Thyroid gland (tissue), 4 donors: ENCODE data around the gene BSX. TPM values are rescaled to one million over a fixed set of nuclear protein-coding genes. Genes with fewer than 3 reads are reported as not detected.

Experiments used
- DNase-seq, 2 donors: peaks; one replicate each; pipeline ENCODE4 v3.0.0-alpha.2; 2019
- H3K27ac ChIP-seq, 3 donors: fragments of 200-600 bp; sonication (generic); 1 replicate in 2 of 3; 2 replicates in 1 of 3; pipeline ENCODE4 v1.5.1; 2016 to 2019; ENCODE audit warnings: mild to moderate bottlenecking in 1 of 3, moderate library complexity in 1 of 3
- H3K27me3 ChIP-seq: fragments of 200-600 bp; sonication (generic); one replicate; pipeline ENCODE4 v1.5.1; 2019
- H3K36me3 ChIP-seq, 2 donors: fragments of 200-600 bp; sonication (generic); one replicate each; pipeline ENCODE4 v1.5.1; 2016 to 2019
- H3K4me1 ChIP-seq, 2 donors: fragments of 200-600 bp; sonication (generic); one replicate each; pipeline ENCODE4 v1.5.1; 2017 to 2019
- H3K4me3 ChIP-seq, 3 donors: fragments of 200-600 bp; sonication (generic); replicated peaks in 1 of 3; 1 replicate in 2 of 3; 2 replicates in 1 of 3; pipeline ENCODE4 v1.5.1; 2016; ENCODE audit warnings: mild to moderate bottlenecking in 1 of 3
- H3K9me3 ChIP-seq: fragments of 200-600 bp; sonication (generic); one replicate; pipeline ENCODE4 v1.5.1; 2017
- POLR2A ChIP-seq, 2 donors: fragments of 450-650 bp; IDR thresholded peaks; one replicate each; pipeline ENCODE4 v1.6.1; 2017; ENCODE audit warnings: antibody characterized with exemption in 2 of 2, mild to moderate bottlenecking in 2 of 2, moderate library complexity in 1 of 2
- WGBS, 2 donors: methylation state at CpG; one replicate each; pipeline ENCODE4 v1.1.5; 2017; 5-methylcytosine and 5-hydroxymethylcytosine counted together
- intact Hi-C: fragments of 100-400 bp; cut with DNase I; formaldehyde crosslinking; loops from one replicate; pipeline ENCODE4 v1.15.1; 2023
- total RNA-seq, 4 donors: library from RNA; depleted of rRNA; stranded (reverse); fragments of >200 nt; gene quantifications; one replicate each; pipeline ENCODE4 v1.2.3, GENCODE V29; 2016
- TF ChIP-seq, protein P1 (sequence below), 6 experiments: fragments of 200-600 bp in 3 of 6; fragments of 450-650 bp in 3 of 6; sonication (generic) in 3 of 6; IDR thresholded peaks; one replicate each; pipeline ENCODE4 v1.5.1; 2016 to 2019; ENCODE audit warnings: antibody characterized with exemption in 6 of 6, mild to moderate bottlenecking in 2 of 6, inconsistent platforms in 1 of 6, moderate library complexity in 1 of 6

BSX gene
- total RNA-seq, 4 donors from 2014 or later = not detected

DNA sequence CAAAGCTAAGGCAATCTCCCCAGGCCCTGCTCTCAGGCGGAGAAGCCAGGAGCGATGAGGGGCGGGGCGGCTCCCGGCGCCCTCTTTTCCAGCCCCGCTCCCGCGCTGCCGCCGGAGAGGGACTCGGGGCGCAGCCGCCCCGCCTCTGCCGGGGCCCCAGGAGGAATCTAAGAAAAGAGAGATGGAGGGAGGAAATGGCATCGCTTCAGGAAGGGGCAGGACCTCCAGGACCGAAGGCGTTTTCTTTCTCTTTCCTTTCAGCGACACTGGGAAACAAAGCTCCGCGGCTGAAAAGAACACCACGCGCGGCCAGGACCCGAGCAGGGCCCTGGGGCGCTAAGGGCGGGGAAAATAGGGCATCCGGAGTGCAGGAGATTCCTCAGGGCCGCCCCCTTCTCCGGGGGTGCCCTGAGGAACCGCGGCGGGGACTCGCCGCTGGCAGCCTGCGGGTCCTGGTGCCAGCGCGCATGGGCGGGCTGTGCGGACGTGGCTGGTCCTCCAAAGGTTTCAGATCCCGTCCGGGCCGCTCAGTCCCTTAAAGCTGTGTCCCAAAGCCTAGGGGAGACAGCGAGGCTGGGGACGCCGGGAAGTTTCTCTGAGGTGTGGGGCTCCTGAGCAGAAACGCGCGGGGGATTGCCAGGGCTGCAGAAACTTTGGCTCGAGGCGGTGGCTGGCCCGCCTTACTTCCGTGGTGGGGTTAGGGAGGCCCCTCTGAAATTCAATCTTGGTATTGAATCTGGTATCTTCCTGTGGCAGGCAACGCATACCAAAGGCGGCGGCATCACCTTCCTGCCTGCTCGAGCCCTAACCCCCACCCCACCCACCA lies 2.8 kb upstream of the BSX start:
- intact Hi-C loops = no loop called here
- TF ChIP-seq, protein P1, sequence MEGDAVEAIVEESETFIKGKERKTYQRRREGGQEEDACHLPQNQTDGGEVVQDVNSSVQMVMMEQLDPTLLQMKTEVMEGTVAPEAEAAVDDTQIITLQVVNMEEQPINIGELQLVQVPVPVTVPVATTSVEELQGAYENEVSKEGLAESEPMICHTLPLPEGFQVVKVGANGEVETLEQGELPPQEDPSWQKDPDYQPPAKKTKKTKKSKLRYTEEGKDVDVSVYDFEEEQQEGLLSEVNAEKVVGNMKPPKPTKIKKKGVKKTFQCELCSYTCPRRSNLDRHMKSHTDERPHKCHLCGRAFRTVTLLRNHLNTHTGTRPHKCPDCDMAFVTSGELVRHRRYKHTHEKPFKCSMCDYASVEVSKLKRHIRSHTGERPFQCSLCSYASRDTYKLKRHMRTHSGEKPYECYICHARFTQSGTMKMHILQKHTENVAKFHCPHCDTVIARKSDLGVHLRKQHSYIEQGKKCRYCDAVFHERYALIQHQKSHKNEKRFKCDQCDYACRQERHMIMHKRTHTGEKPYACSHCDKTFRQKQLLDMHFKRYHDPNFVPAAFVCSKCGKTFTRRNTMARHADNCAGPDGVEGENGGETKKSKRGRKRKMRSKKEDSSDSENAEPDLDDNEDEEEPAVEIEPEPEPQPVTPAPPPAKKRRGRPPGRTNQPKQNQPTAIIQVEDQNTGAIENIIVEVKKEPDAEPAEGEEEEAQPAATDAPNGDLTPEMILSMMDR (IDR thresholded peaks at IDR 0.05) = no peak
- no peak for TF ChIP-seq POLR2A (IDR thresholded peaks at IDR 0.05)
- Histone ChIP-seq H3K27ac (no peak overlapping the region), H3K27me3 (peaks cover 16% of the 10 kb centered on the region), H3K4me3 (peak overlapping the region; percentile 19 to 36 (median 29)), H3K4me1 (peaks cover 7 to 19% of the 10 kb centered on the region in 2 donors), H3K9me3 (no peaks in the 10 kb centered on the region), H3K36me3 (no peaks in the 10 kb centered on the region)
- peak in 1 of 2 donors; percentile 14 for DNase-seq
- 1% methylated on average over 42 to 49 of the region's 59 CpGs for WGBS, 2 donors

- Histone ChIP-seq H3K9me3 (no peaks in the 10 kb centered on the region), H3K27ac (no peak overlapping the region), H3K4me3 (peak overlapping the region; percentile 19 to 36 (median 29)), H3K36me3 (no peaks in the 10 kb centered on the region), H3K27me3 (peaks cover 23% of the 10 kb centered on the region), H3K4me1 (peaks cover 7 to 19% of the 10 kb centered on the region in 2 donors)
- intact Hi-C loops = no loop called here
- TF ChIP-seq POLR2A (IDR thresholded peaks at IDR 0.05) = no peak
- TF ChIP-seq, protein P1 (IDR thresholded peaks at IDR 0.05) = no peak
- no peak for DNase-seq
- WGBS, 2 donors = 6 to 17% methylated on average over 24 to 25 of the region's 26 CpGs
Measured at GRCh38 chr11:122983438-122984185, 2.0 kb upstream of the BSX start.

GRCh38 chr11:122979815-122980595 lies 1.6 kb downstream of the BSX start:
- H3K9me3 ChIP-seq = no peaks in the 10 kb centered on the region
- TF ChIP-seq, protein P1 (IDR thresholded peaks at IDR 0.05) = no peak
- TF ChIP-seq POLR2A (IDR thresholded peaks at IDR 0.05) = no peak
- H3K36me3 ChIP-seq = no peaks in the 10 kb centered on the region
- peaks cover 17 to 31% of the 10 kb centered on the region in 2 donors for H3K4me1 ChIP-seq
- no peak overlapping the region for H3K4me3 ChIP-seq
- intact Hi-C loops = no loop called here
- peaks cover 50% of the 10 kb centered on the region for H3K27me3 ChIP-seq
- no peak overlapping the region for H3K27ac ChIP-seq
- no peak for DNase-seq
- 3 to 4% methylated on average over 27 of the region's 27 CpGs for WGBS, 2 donors

GRCh38 chr11:122979103-122979814 lies 2.4 kb downstream of the BSX start:
- Histone ChIP-seq H3K4me1 (peaks cover 17 to 23% of the 10 kb centered on the region in 2 donors), H3K9me3 (no peaks in the 10 kb centered on the region), H3K36me3 (no peaks in the 10 kb centered on the region), H3K27ac (no peak overlapping the region), H3K4me3 (no peak overlapping the region), H3K27me3 (peaks cover 44% of the 10 kb centered on the region)
- WGBS, 2 donors = 6 to 7% methylated on average over 30 to 34 of the region's 44 CpGs
- intact Hi-C loops = no loop called here
- TF ChIP-seq, protein P1 (IDR thresholded peaks at IDR 0.05) = no peak
- no peak for TF ChIP-seq POLR2A (IDR thresholded peaks at IDR 0.05)
- no peak for DNase-seq
